ENCODE measurements around the gene C1orf210. TPM values are rescaled to one million over a fixed set of nuclear protein-coding genes. Genes with fewer than 3 reads are reported as not detected.

C1orf210 gene
- polyA plus RNA-seq, 3 donors: 23.7 to 26.9 (median 26.3) TPM

DNA sequence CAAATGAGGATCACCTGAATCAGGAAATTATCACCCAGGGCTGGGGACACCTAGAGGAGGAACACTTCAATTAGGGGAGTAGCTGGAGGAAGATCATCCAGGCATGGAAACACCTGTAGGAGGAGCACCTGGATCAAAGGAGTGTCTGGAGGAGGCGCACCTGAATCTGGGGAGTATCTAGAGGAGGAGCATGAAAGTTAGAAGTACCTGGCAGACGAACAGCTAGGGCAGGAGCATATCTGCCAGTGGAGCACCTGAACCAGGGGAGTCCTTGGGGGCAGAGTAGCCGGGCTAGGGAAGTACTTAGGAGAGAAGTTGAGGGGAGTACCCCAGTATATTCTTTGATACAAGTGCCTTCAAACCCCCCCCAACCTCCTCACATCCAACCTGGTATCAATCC lies 1.3 kb downstream of the C1orf210 start:
- DNase-seq (ENCODE audit: extremely low read depth in 1 of 11, low read depth in 9 of 11, low spot score in 4 of 11): no peak

DNA sequence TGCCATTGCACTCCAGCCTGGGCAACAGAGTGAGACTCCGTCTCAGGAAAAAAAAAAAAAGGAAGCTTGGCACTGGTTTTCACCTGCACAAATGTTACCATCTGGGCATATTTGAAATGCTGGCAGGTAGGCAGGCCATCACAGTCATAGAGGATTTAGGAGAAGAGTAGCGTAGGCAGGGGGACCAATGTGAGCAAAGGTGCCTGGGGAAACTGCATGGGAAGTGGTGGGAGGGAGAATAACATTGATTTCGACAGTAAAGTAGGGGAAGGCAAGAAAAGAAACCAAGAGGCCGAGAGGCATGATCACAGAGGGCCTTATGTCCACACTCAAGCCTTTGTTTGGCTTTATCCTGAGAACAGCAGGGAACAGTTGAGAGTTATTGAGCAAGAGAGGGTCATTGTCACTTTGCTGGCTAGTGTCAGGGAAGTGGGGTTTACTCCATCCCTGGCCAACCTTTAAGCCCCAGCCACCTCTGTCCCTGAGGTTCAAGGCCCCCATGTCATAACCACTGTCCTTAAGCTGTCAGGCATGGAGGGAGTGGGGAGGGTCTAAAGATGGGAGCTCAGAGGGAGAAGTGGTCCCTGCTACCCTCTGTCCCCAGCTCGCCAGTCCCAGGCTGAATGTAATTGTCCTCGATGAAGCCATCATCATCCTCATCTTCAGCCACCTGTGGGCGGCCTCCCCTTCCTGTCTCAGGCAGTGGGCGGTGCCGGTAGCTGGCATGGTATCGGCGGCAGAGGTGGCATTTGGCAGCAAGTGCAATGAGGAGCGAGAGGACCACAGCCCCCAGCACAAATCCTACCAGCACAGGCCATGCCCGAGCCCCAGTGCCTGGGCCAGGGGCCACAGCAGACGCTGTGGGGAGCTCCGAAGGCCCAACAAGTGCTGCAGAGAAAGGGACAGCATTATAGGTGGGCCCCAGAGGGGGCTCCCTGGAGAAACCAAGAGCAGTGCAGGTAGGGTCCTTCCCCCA lies 2.9 kb downstream of the C1orf210 start:
- no peak for DNase-seq (ENCODE audit: extremely low read depth in 1 of 11, low read depth in 9 of 11, low spot score in 4 of 11)

DNA sequence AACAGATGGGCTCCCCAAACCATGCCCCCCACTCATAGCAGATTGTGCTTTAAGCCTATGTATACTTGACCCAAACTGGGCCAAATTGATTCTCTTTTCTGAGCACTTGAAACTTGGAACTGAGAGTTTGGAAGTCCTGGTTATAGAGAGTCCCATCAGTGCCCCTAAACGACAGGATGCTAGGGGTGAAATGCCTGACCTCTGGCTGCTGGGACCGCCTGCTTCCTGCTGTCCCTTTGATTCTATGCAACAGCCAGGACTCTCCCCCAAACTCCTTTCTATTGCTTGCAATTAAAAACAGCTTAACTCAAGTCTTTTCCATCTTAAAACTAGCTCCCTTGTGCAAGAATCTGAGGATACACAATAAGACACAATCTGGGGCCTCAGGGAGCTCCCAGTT lies 4.7 kb downstream of the C1orf210 start:
- DNase-seq (ENCODE audit: extremely low read depth in 1 of 11, low read depth in 9 of 11, low spot score in 4 of 11): peak in 1 of 11 donors; percentile 31

DNA sequence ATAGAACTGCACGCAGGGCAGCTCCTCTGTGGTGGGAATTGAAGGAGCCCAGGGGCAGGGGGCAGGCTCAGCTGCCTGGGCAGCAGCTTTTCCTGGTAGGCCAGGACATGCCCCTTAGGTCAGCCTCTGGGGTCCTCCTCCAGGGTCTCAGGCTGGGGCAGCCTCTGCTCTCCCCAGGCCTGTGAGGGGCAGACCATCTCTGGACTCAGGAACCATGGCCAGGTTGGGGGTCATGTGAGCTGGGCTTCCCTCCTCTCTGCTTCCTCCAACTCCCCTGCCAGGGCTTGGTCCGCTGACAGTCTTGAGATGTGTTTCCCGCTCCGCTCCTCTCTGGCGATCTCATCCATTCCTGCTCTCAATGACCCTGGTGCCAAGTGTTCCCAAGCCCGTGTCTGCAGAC lies 5.7 kb downstream of the C1orf210 start:
- DNase-seq (ENCODE audit: extremely low read depth in 1 of 11, low read depth in 9 of 11, low spot score in 4 of 11): no peak

DNA sequence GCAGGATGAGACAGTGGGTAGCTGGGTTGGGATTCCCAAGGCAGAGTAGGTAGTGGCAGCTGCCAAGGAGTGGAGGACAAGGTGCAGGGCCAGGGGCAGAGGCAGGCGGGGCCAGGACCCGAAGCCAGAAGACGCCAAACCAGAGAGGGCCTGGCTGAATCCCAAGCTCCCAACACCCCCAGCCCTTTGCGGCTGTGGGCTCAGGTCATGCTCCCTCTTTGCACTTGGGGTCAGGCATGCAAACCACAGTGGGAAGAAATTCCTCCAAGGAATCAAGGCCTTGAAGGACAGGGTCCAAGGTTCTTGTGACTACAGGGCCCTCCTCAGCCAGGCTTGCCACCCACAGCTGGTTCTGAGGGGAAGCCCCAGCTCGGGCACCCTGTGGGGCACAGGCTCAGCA lies 6.2 kb downstream of the C1orf210 start:
- DNase-seq (ENCODE audit: extremely low read depth in 1 of 11, low read depth in 9 of 11, low spot score in 4 of 11): no peak

DNA sequence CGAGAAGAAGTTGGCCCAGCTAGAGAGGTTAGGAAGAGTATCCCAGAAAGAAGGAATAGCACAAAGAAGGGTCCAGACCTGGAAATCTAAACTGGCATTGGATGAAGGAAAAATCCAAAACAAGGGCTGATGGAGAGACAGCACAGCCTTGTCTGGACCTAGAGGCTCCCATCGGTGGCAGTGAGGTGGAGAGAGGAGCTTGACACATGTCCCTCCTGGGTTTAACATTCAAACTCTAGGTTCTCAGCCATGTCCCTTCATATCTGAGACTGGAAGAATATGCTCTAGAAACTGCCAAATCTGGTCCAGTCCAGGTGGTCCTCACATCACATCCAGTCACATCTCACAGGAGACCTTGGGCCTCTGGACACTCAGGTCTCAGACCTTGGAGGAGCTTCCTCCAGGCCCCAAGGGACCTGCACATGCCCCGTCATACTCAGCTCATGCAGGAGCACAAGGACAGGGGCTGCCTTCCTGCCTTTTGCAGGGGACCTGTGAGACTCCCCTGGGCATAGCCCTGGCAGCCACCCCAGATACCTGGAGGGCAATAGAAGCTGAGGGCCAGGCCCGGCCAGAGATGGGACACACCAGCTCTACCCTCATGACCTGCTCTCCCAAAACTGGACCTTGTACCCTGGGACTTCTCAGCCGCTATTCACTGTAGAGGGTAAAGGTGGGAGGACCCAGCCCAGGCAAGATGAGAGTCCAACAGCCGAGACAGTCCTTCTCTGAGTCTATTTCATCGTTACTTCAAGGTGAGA lies 8.1 kb downstream of the C1orf210 start:
- DNase-seq (ENCODE audit: extremely low read depth in 1 of 11, low read depth in 9 of 11, low spot score in 4 of 11): no peak

DNA sequence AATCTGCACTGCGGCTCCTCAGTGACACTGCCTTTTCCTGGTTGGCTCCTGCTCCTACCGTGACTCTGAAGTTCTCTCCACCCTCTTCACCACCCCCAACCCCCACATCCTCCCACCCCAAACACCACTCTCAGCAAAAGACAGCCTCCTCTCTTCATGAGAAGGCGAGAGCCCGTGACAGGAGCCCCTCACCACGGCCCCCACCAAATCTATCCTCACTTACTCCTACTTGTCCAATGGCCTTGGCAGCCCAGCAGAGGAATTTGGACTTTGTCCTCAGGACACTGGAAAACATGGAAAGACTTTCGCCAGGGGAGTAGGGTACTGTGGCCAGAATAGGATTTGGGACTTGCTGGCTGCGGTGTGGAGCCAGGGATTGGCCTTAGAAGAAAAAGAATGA lies 8.7 kb downstream of the C1orf210 start:
- DNase-seq (ENCODE audit: extremely low read depth in 1 of 11, low read depth in 9 of 11, low spot score in 4 of 11): peak in 2 of 11 donors; percentile 36 to 60

DNA sequence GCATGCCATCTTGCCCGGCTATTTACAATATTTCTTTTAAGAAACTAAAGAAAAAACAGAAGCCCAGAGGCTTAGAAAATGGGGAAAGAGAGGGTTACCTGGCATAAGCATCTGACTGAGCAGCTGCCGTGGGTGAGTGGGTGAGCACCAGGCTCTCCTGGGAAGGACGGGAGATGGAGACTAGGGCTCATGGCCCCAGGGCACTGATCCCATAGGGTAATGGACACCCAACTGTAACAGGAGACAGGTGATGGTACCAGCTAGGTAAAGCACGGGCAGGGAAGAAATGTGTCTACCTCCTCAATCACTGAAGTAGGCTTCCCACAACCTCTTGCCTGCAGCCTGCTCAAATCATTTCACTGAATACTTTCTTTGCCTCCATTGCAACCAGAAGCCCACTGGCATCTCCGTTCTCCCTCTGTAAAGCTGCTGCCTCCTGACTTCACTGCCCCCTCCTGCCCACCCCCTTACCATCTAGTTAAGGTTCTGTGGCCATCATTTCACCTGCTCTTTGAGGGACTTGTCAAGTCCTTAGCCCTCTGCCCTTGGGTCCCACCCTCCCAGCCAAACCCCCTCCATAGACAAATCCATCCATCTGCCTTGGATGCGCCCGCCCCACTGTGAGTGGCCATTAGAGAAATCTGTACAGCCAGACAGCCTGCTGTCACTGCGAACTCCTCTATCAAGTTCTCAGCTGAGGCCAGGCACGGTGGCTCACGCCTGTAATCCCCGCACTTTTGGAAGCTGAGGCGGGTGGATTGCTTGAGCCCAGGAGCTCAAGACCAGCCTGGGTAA lies 9.4 kb downstream of the C1orf210 start:
- DNase-seq (ENCODE audit: extremely low read depth in 1 of 11, low read depth in 9 of 11, low spot score in 4 of 11): no peak

DNA sequence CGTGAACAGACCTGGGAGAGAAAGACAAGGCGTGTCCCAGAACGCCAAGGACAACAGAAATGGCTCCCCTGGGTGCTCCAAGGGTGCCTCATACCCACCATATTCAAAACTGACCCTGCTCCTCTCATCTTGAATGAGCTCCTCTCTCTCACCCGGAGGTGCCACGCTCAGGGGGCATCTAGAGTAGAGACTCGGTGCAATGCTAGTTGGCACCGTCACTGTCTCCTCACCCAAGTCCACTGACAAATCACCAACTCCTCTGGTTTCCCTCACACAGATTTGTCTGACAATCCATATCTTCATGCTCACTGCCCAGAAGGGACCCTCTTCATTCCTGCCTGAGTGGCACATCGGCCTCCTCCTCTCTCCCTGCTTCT lies 10.6 kb downstream of the C1orf210 start:
- no peak for DNase-seq (ENCODE audit: extremely low read depth in 1 of 11, low read depth in 9 of 11, low spot score in 4 of 11)

DNA sequence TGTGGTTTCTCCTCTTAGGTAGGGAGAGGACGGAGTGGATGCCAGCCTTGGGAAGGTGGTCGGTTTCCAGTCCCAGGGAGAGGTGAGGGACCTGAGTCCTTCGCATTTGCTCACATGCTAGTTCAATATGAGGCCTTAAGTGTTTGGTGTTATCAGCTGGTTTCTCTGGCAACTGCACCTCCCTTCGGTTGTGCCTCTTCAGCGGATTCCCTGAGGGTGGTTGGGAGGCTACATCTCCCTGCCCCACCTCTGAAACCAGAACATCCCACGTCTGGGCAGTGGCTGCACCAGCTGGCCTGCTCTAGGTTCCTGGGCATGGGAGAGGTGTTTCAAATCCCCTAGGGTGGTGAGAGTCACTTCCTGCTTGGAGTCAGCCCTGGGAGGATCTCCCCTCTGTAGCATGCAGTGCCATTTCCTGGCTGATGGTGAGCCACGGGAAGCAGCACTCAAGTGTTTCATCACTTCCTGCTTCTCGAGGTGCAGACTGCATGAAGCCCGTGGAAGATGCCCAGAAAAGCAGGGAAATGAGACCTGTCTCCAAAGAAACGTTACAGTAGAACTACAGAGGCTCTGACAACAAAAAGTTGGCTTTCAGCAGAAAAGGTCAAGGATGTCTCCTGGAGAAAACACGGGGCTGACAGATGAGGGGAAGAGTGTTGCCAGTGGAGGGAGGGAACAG lies 11.1 kb downstream of the C1orf210 start:
- no peak for DNase-seq (ENCODE audit: extremely low read depth in 1 of 11, low read depth in 9 of 11, low spot score in 4 of 11)

DNA sequence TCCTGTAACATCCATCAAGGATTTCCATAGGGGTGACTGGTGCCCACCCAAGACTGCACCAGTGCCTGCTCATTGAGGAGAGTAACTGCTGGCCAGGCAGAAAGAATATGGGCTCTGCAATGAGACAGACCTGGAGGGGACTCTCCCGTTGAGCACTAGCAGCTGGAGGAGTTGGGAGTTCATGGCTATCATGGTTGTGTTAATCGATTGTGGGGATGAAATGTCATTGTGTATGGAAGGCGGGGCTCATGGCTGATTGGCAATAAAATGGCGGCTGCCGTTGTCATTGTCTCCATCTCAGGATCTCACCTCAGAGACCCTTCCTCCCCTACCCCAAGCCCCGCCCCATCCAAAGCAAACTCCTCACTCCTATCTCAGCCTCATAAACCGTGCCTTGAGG lies 11.7 kb downstream of the C1orf210 start:
- no peak for DNase-seq (ENCODE audit: extremely low read depth in 1 of 11, low read depth in 9 of 11, low spot score in 4 of 11)

DNA sequence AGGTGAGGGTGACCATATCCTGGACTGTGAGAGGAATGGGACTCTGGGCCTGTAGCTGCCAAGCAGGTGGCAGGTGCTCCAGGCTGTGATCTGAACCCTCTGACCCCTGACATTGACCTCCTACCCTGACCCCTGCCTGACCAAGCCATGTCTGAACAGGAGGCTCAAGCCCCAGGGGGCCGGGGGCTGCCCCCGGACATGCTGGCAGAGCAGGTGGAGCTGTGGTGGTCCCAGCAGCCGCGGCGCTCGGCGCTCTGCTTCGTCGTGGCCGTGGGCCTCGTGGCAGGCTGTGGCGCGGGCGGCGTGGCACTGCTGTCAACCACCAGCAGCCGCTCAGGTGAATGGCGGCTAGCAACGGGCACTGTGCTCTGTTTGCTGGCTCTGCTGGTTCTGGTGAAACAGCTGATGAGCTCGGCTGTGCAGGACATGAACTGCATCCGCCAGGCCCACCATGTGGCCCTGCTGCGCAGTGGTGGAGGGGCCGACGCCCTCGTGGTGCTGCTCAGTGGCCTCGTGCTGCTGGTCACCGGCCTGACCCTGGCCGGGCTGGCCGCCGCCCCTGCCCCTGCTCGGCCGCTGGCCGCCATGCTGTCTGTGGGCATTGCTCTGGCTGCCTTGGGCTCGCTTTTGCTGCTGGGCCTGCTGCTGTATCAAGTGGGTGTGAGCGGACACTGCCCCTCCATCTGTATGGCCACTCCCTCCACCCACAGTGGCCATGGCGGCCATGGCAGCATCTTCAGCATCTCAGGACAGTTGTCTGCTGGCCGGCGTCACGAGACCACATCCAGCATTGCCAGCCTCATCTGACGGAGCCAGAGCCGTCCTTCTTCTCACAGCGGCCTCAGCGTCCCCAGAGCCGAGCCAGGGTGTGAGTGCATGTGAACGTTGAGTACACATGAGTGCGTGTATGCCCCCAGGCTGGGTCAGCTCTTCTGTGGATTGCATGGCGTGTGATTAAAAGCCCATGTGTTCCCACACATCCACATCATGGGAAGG lies 12.5 kb downstream of the C1orf210 start:
- DNase-seq (ENCODE audit: extremely low read depth in 1 of 11, low read depth in 9 of 11, low spot score in 4 of 11): no peak

DNA sequence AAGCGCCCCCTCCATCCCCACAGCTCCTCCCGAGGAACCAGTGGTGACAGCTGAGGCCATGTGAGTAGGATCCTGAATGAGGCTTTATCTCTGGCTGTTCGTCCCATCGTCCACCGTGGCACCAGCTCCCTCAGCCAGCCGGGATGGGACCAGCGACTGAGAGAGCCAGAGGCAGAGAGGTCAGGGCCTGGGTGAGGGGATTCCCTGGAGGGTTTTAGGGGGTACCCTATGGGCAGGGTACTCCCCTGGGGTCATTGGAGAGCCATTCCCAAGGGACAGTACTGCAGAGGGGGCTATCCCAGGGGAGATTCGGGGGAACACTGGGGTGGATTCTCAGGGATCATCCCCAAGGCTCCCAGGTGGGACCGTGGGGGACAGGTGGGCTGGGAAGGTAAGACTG lies 13.2 kb downstream of the C1orf210 start:
- DNase-seq (ENCODE audit: extremely low read depth in 1 of 11, low read depth in 9 of 11, low spot score in 4 of 11): no peak

DNA sequence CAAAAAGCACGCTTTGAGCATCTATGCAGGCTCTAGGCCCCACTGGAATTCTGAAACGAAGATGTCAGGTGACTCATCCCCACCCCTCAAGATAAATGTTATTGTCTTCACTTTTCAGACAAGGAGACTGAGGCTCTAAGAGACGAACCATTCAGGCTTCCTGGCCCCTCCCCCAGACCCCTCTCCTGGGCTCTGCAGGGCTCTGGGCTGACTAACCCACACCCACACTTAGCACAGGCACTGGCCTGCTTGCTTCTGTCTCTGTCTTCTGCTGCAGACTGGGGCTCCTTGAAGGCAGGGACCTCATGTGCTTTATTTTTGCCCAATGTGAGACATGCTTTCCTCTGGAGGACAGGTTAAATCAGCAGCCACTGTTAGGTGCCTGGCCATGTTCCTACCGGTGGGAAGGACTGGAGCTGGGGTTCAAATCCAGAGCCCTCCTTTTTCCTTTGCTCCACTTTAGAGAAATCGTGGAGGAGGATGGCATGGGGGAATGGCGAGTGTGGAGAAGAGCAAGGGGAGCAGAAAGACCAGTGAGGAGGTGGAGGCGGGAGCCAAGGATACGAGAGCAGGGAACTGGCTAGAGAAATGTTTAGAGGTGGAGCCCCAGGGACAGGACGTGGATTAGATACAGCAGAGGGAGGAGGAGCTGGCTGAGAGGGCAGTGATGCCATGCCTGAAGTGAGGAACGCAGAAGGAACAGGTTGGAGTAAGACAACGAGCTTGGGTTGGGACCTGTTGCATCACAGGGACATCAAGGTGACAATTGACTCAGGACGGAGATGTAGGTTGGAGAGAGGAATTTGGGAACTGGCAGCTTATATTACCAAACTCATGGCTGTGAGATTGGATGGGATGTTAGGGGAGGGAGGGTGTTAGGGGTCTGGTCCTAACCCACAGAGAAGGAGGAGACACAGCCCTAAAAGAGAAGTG lies 13.9 kb downstream of the C1orf210 start:
- DNase-seq (ENCODE audit: extremely low read depth in 1 of 11, low read depth in 9 of 11, low spot score in 4 of 11): no peak

DNA sequence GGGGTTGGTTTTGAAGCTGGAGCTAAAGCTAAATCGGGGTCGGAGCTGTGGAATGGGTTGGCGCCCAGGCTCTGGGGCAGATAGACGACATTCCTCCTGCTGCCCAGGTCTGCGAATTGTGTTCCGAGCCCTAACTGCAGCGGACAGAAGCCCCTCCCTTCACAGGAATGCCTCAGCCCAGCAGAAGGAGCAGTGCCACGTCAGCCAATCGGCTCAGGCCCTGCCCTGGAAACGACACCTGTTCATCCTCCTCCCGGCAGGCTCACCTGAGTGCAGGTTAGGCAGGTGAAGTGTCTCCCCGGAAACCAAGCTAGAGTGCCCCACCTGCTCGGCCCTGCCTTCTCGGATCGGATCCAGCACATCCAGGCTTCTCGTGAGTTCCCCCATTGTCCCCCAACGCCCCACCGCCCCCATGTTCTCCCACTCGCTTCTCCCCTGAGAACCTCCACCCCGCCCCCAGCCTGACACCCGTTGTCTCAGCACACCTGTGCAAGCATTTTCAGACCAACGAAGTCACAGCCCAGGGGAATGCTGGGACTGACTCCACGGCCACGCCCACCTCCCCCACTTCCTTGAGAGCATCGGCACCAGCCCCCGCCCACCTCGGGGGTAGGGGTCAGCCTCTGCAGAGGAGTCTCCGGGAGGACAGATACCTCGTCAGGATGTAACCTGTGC lies 14.8 kb downstream of the C1orf210 start:
- DNase-seq (ENCODE audit: extremely low read depth in 1 of 11, low read depth in 9 of 11, low spot score in 4 of 11): peak in 2 of 11 donors; percentile 42 to 63
